ENCODE results near the gene ANKMY1.

Gene ANKMY1

GRCh38 chr2:240538031-240538780 is 19.6 kb downstream of the ANKMY1 start:
- TF ChIP-seq CTCF (IDR thresholded peaks at IDR 0.05; ENCODE audit: insufficient read depth, low read length, poor library complexity, severe bottlenecking) (no peak), EZH2phosphoT487 (conservative IDR thresholded peaks at IDR 0.05; ENCODE audit: low read length) (no peak)
- no peak overlapping the region for H3K4me3 ChIP-seq (ENCODE audit: insufficient read depth, low read length, poor library complexity, severe bottlenecking)
- H3F3A ChIP-seq (ENCODE audit: insufficient read depth), result no peaks in the 10 kb centered on the region
- no peak overlapping the region for H3K4me2 ChIP-seq (ENCODE audit: low read depth, low read length, poor library complexity, severe bottlenecking)
- H3K79me2 ChIP-seq (ENCODE audit: insufficient read depth, low read length), result peaks cover 10% of the 10 kb centered on the region
- no peaks in the 10 kb centered on the region for H3K27me3 ChIP-seq (ENCODE audit: low read length)
- peaks cover 3% of the 10 kb centered on the region; the same call in 1 of the 2 replicates for H4K20me1 ChIP-seq (ENCODE audit: low read depth, low read length)
- H3K9me2 ChIP-seq (replicated peaks; ENCODE audit: insufficient read depth, low read length), result no peaks in the 10 kb centered on the region
- peaks cover 16% of the 10 kb centered on the region for H3K36me3 ChIP-seq (ENCODE audit: low read length)
- H3K9me3 ChIP-seq (ENCODE audit: insufficient read depth, low read length), result no peaks in the 10 kb centered on the region
- H3K9ac ChIP-seq (ENCODE audit: low read length), result no peak overlapping the region
- no peak overlapping the region for H3K27ac ChIP-seq (ENCODE audit: low read depth, low read length)
- no peak overlapping the region for H2AFZ ChIP-seq (ENCODE audit: low read depth, low read length, severe bottlenecking)

GRCh38 chr2:240532031-240532775 is 25.6 kb downstream of the ANKMY1 start:
- H3K79me2 ChIP-seq (ENCODE audit: insufficient read depth, low read length), result peaks cover 17% of the 10 kb centered on the region
- no peaks in the 10 kb centered on the region for H4K20me1 ChIP-seq (ENCODE audit: low read depth, low read length)
- H3K9me2 ChIP-seq (replicated peaks; ENCODE audit: insufficient read depth, low read length), result no peaks in the 10 kb centered on the region
- H3K4me2 ChIP-seq (ENCODE audit: low read depth, low read length, poor library complexity, severe bottlenecking), result no peak overlapping the region
- H3K27ac ChIP-seq (ENCODE audit: low read depth, low read length), result no peak overlapping the region
- no peaks in the 10 kb centered on the region for H3K27me3 ChIP-seq (ENCODE audit: low read length)
- peaks cover 17% of the 10 kb centered on the region; the same call in 1 of the 2 replicates for H3K9me3 ChIP-seq (ENCODE audit: insufficient read depth, low read length)
- peaks cover 38% of the 10 kb centered on the region for H3K36me3 ChIP-seq (ENCODE audit: low read length)
- H3F3A ChIP-seq (ENCODE audit: insufficient read depth), result no peaks in the 10 kb centered on the region
- no peak overlapping the region for H3K4me3 ChIP-seq (ENCODE audit: insufficient read depth, low read length, poor library complexity, severe bottlenecking)
- TF ChIP-seq EZH2phosphoT487 (conservative IDR thresholded peaks at IDR 0.05; ENCODE audit: low read length), result no peak
- no peak for TF ChIP-seq CTCF (IDR thresholded peaks at IDR 0.05; ENCODE audit: insufficient read depth, low read length, poor library complexity, severe bottlenecking)
- no peak overlapping the region for H2AFZ ChIP-seq (ENCODE audit: low read depth, low read length, severe bottlenecking)
- H3K9ac ChIP-seq (ENCODE audit: low read length), result no peak overlapping the region

GRCh38 chr2:240531038-240531437 is 26.8 kb downstream of the ANKMY1 start:
- peaks cover 44% of the 10 kb centered on the region for H3K36me3 ChIP-seq (ENCODE audit: low read length)
- H3K4me3 ChIP-seq (ENCODE audit: insufficient read depth, low read length, poor library complexity, severe bottlenecking), result no peak overlapping the region
- no peak overlapping the region for H3K9ac ChIP-seq (ENCODE audit: low read length)
- H3K9me2 ChIP-seq (replicated peaks; ENCODE audit: insufficient read depth, low read length), result no peaks in the 10 kb centered on the region
- H2AFZ ChIP-seq (ENCODE audit: low read depth, low read length, severe bottlenecking), result no peak overlapping the region
- H3K27me3 ChIP-seq (ENCODE audit: low read length), result no peaks in the 10 kb centered on the region
- no peaks in the 10 kb centered on the region for H4K20me1 ChIP-seq (ENCODE audit: low read depth, low read length)
- H3K27ac ChIP-seq (ENCODE audit: low read depth, low read length), result no peak overlapping the region
- H3F3A ChIP-seq (ENCODE audit: insufficient read depth), result no peaks in the 10 kb centered on the region
- peaks cover 23% of the 10 kb centered on the region; the same call in 1 of the 2 replicates for H3K9me3 ChIP-seq (ENCODE audit: insufficient read depth, low read length)
- H3K79me2 ChIP-seq (ENCODE audit: insufficient read depth, low read length), result peaks cover 17% of the 10 kb centered on the region
- TF ChIP-seq CTCF (IDR thresholded peaks at IDR 0.05; ENCODE audit: insufficient read depth, low read length, poor library complexity, severe bottlenecking), result no peak
- H3K4me2 ChIP-seq (ENCODE audit: low read depth, low read length, poor library complexity, severe bottlenecking), result no peak overlapping the region

All from SU-DHL-6 (cell line).